ENCODE measurements around the gene C19orf25. TPM values are rescaled to one million over a fixed set of nuclear protein-coding genes. Genes with fewer than 3 reads are reported as not detected.

C19orf25 gene
- total and polyA plus RNA-seq, 9 of the 15 experiments (the other 6 are each of a cell fraction or from before 2014, with no cell fraction given), result 0.79 to 96.0 (median 36.1) TPM

DNA sequence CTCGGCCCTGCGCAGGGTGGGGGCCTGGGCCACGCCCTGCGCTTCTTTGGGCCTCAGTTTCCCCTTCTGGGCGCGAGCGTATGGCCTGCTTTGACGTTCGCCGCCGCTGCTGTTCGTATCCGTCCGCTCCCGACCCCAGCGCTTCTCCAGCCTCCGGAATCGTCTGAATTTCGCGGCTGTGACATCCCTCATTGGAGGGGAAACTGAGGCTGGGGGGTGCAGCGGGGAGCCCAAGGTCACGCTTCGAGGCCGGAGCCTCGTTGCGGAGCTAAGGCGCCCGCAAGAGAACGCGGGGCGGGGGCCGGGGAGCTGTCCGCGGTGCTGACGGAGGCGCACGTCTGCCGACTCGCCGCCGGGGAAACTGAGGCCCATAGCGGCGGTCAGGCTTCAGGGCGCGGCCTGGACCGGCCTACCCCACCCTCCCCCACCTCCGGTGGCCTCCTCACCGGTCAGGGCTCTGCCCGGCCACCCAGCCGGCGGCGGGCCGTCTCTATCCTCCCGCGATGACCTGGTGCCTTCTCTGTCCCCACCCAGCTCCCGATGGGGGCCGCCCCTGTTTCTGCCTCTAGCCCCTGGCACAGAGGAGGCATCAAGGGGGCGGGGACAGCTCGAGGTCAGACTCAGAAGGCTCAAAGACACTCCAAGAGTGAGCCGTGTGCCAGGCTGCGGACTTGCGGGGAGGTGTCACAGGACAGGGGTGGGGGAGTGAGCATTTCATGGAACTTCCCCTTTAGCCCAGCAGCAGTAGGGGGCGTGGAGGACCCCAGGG lies 32.1 kb downstream of the C19orf25 start (continued):
- TF ChIP-seq, protein P1, sequence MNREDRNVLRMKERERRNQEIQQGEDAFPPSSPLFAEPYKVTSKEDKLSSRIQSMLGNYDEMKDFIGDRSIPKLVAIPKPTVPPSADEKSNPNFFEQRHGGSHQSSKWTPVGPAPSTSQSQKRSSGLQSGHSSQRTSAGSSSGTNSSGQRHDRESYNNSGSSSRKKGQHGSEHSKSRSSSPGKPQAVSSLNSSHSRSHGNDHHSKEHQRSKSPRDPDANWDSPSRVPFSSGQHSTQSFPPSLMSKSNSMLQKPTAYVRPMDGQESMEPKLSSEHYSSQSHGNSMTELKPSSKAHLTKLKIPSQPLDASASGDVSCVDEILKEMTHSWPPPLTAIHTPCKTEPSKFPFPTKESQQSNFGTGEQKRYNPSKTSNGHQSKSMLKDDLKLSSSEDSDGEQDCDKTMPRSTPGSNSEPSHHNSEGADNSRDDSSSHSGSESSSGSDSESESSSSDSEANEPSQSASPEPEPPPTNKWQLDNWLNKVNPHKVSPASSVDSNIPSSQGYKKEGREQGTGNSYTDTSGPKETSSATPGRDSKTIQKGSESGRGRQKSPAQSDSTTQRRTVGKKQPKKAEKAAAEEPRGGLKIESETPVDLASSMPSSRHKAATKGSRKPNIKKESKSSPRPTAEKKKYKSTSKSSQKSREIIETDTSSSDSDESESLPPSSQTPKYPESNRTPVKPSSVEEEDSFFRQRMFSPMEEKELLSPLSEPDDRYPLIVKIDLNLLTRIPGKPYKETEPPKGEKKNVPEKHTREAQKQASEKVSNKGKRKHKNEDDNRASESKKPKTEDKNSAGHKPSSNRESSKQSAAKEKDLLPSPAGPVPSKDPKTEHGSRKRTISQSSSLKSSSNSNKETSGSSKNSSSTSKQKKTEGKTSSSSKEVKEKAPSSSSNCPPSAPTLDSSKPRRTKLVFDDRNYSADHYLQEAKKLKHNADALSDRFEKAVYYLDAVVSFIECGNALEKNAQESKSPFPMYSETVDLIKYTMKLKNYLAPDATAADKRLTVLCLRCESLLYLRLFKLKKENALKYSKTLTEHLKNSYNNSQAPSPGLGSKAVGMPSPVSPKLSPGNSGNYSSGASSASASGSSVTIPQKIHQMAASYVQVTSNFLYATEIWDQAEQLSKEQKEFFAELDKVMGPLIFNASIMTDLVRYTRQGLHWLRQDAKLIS (CRISPR knock-in tag; IDR thresholded peaks at IDR 0.05), result peak; percentile 78; the same call in 1 of the 2 replicates
- TF ChIP-seq E2F3 (CRISPR knock-in tag; IDR thresholded peaks at IDR 0.05), result no peak
- peak; percentile 51; the same call in 1 of the 2 replicates for TF ChIP-seq CXXC5 (CRISPR knock-in tag; IDR thresholded peaks at IDR 0.05)
- TF ChIP-seq ZZZ3 (IDR thresholded peaks at IDR 0.05), result no peak

Measured in K562 (cell line).